Measurements from ENCODE around the gene SGTA.
"Not testable (repeated sequence)": the region's sequence is repeated elsewhere in the genome, so short reads cannot be mapped to it uniquely, and the experiment has no call there.

Gene SGTA, protein sequence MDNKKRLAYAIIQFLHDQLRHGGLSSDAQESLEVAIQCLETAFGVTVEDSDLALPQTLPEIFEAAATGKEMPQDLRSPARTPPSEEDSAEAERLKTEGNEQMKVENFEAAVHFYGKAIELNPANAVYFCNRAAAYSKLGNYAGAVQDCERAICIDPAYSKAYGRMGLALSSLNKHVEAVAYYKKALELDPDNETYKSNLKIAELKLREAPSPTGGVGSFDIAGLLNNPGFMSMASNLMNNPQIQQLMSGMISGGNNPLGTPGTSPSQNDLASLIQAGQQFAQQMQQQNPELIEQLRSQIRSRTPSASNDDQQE

GRCh38 chr19:2782936-2783780 is at the start of gene SGTA:
Gene SGTA (minus strand): TSS chr19:2783273. CDS start chr19:2769068, 14,205 bp downstream.
- H3K36me3 ChIP-seq (ENCODE audit: control insufficient read depth in 2 of 2, insufficient read depth in 2 of 2, low read length in 2 of 2) = no peaks in the 10 kb centered on the region
- peak within 1 kb of the TSS; percentile 72 to 89 for H3K4me3 ChIP-seq (ENCODE audit: low read length in 2 of 2)
- H3K27me3 ChIP-seq (ENCODE audit: control insufficient read depth in 2 of 2, insufficient read depth in 2 of 2, low read length in 2 of 2) = no peaks in the 10 kb centered on the region
- H3K9me3 ChIP-seq (ENCODE audit: control insufficient read depth in 2 of 2, low read length in 2 of 2) = no peaks in the 10 kb centered on the region
- H3K4me1 ChIP-seq (ENCODE audit: control insufficient read depth in 2 of 2, insufficient read depth in 2 of 2, low read length in 2 of 2) = peaks cover 23 to 35% of the 10 kb centered on the region in 2 donors
- H3K27ac ChIP-seq (ENCODE audit: low read depth in 2 of 2, low read length in 2 of 2) = peak within 1 kb of the TSS; percentile 85 to 87
- peak within 1 kb of the TSS; percentile 99 for H3K9ac ChIP-seq (ENCODE audit: low read depth in 1 of 2, low read length in 2 of 2)

DNA sequence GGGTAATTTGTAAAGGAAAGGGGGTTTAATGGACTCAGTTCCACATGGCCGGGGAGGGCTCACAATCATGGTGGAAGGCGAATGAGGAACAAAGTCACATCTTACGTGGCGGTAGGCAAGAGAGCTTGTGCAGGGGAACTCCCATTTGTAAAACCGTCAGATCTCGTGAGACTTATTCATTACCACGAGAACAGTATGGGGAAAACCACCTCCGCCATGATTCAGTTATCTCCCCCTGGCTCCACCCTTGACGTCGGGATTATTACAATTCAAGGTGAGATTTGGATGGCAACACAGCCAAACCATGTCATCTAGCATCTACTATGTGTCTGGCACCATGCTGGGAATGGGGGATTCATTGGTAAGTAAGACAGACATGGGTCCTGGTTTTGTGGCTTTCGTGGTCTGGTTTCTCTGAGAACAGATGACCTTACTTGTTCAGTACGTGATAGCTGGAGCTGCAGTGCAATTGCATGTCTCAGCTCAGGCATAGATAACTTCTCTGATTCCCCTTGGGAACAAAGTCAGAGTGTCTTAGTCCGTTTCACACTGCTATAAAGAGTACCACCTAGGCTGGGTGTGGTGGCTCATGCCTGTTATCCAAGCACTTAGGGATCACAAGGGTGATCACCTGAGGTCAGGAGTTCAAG is 44.9 kb upstream of the SGTA start:
- Histone ChIP-seq H3K4me1 (ENCODE audit: control insufficient read depth in 2 of 2, insufficient read depth in 2 of 2, low read length in 2 of 2) (no peaks in the 10 kb centered on the region), H3K4me3 (ENCODE audit: low read length in 2 of 2) (no peak overlapping the region), H3K27me3 (ENCODE audit: control insufficient read depth in 2 of 2, insufficient read depth in 2 of 2, low read length in 2 of 2) (no peaks in the 10 kb centered on the region), H3K9me3 (ENCODE audit: control insufficient read depth in 2 of 2, low read length in 2 of 2) (peaks cover 0 to 11% of the 10 kb centered on the region in 2 donors), H3K27ac (ENCODE audit: low read depth in 2 of 2, low read length in 2 of 2) (no peak overlapping the region), H3K9ac (ENCODE audit: low read depth in 1 of 2, low read length in 2 of 2) (no peak overlapping the region), H3K36me3 (ENCODE audit: control insufficient read depth in 2 of 2, insufficient read depth in 2 of 2, low read length in 2 of 2) (peaks cover 11 to 19% of the 10 kb centered on the region in 2 donors)

DNA sequence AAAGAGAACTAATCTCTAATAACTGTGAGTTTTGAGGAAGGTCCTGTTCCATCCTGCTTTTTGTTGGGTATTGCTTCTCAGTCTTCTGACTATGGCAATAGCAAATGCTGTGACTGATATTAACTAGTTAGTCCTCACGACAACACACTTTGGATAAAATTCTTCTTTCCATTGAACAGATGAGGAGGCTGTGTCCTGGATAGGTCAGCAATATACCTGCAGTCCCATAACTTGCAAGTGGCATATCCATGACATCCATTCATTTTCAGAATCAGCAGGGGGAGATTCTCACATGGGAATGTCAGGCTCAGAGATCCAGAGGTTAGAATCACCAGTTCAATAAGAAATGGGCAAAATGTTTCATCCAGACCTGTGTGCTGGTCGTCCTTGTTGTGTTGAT is 43.9 kb upstream of the SGTA start:
- no peak overlapping the region for H3K4me3 ChIP-seq (ENCODE audit: low read length in 2 of 2)
- no peaks in the 10 kb centered on the region for H3K4me1 ChIP-seq (ENCODE audit: control insufficient read depth in 2 of 2, insufficient read depth in 2 of 2, low read length in 2 of 2)
- H3K27ac ChIP-seq (ENCODE audit: low read depth in 2 of 2, low read length in 2 of 2) = no peak overlapping the region
- peaks cover 0 to 6% of the 10 kb centered on the region in 2 donors for H3K9me3 ChIP-seq (ENCODE audit: control insufficient read depth in 2 of 2, low read length in 2 of 2)
- H3K9ac ChIP-seq (ENCODE audit: low read depth in 1 of 2, low read length in 2 of 2) = no peak overlapping the region
- H3K36me3 ChIP-seq (ENCODE audit: control insufficient read depth in 2 of 2, insufficient read depth in 2 of 2, low read length in 2 of 2) = peaks cover 4 to 10% of the 10 kb centered on the region in 2 donors
- no peaks in the 10 kb centered on the region for H3K27me3 ChIP-seq (ENCODE audit: control insufficient read depth in 2 of 2, insufficient read depth in 2 of 2, low read length in 2 of 2)

- no peak overlapping the region for H3K4me3 ChIP-seq (ENCODE audit: low read length in 2 of 2)
- peaks cover 4 to 10% of the 10 kb centered on the region in 2 donors for H3K36me3 ChIP-seq (ENCODE audit: control insufficient read depth in 2 of 2, insufficient read depth in 2 of 2, low read length in 2 of 2)
- peaks cover 3 to 5% of the 10 kb centered on the region in 2 donors for H3K4me1 ChIP-seq (ENCODE audit: control insufficient read depth in 2 of 2, insufficient read depth in 2 of 2, low read length in 2 of 2)
- no peaks in the 10 kb centered on the region for H3K27me3 ChIP-seq (ENCODE audit: control insufficient read depth in 2 of 2, insufficient read depth in 2 of 2, low read length in 2 of 2)
- H3K9ac ChIP-seq (ENCODE audit: low read depth in 1 of 2, low read length in 2 of 2) = no peak overlapping the region
- peaks cover 0 to 4% of the 10 kb centered on the region in 2 donors for H3K9me3 ChIP-seq (ENCODE audit: control insufficient read depth in 2 of 2, low read length in 2 of 2)
- no peak overlapping the region for H3K27ac ChIP-seq (ENCODE audit: low read depth in 2 of 2, low read length in 2 of 2)
Observed at GRCh38 chr19:2824129-2824528, 41.1 kb upstream of the SGTA start.

DNA sequence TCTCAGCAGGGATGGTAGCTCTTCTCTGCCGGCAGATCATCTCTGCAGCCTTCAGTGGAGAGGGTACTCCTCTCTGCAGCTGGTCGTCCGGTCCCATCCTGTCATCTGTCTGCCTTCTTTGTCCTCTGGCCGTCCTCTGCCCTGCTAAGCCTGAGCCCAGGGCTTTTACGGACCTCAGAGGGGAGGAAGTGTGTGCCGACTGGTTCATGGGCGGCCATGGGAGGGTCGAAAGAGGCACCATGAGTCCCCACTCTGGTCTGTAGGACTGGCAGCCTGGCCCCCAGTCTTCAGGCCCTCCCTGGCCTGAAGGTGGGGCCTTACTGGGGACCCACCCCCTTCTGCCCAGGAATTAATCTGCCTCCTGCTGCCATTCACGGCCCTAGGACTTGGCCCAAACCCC is 40.6 kb upstream of the SGTA start:
- H3K36me3 ChIP-seq (ENCODE audit: control insufficient read depth in 2 of 2, insufficient read depth in 2 of 2, low read length in 2 of 2) = peaks cover 4 to 10% of the 10 kb centered on the region in 2 donors
- H3K4me1 ChIP-seq (ENCODE audit: control insufficient read depth in 2 of 2, insufficient read depth in 2 of 2, low read length in 2 of 2) = peaks cover 3 to 5% of the 10 kb centered on the region in 2 donors
- no peak overlapping the region for H3K9ac ChIP-seq (ENCODE audit: low read depth in 1 of 2, low read length in 2 of 2)
- no peak overlapping the region for H3K4me3 ChIP-seq (ENCODE audit: low read length in 2 of 2)
- no peak overlapping the region for H3K27ac ChIP-seq (ENCODE audit: low read depth in 2 of 2, low read length in 2 of 2)
- H3K27me3 ChIP-seq (ENCODE audit: control insufficient read depth in 2 of 2, insufficient read depth in 2 of 2, low read length in 2 of 2) = no peaks in the 10 kb centered on the region
- peaks cover 0 to 4% of the 10 kb centered on the region in 2 donors for H3K9me3 ChIP-seq (ENCODE audit: control insufficient read depth in 2 of 2, low read length in 2 of 2)

DNA sequence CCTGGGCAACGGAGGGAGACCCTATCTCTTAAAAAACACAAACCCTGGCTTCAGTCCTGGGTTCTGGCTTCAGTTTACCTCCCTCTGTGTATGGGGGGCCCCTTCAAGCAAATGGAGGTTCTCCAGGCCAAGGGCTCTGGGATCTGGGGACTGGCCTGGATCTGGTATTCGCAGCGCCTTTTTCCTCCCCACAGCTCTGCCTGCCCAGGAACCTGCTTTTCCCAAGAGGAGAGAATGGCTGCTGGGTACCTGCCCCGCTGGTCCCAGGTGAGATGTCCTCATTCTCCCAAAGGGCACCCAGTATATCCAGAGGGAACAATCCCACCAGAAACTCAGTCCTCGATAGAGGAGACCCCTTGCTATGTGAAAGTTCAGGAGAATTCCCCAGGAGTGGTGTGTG is 39.8 kb upstream of the SGTA start:
- Histone ChIP-seq H3K9me3 (ENCODE audit: control insufficient read depth in 2 of 2, low read length in 2 of 2) (no peaks in the 10 kb centered on the region), H3K9ac (ENCODE audit: low read depth in 1 of 2, low read length in 2 of 2) (no peak overlapping the region), H3K4me1 (ENCODE audit: control insufficient read depth in 2 of 2, insufficient read depth in 2 of 2, low read length in 2 of 2) (peaks cover 3 to 5% of the 10 kb centered on the region in 2 donors), H3K27ac (ENCODE audit: low read depth in 2 of 2, low read length in 2 of 2) (no peak overlapping the region), H3K27me3 (ENCODE audit: control insufficient read depth in 2 of 2, insufficient read depth in 2 of 2, low read length in 2 of 2) (no peaks in the 10 kb centered on the region), H3K4me3 (ENCODE audit: low read length in 2 of 2) (no peak overlapping the region), H3K36me3 (ENCODE audit: control insufficient read depth in 2 of 2, insufficient read depth in 2 of 2, low read length in 2 of 2) (peaks cover under 1 to 6% of the 10 kb centered on the region in 2 donors)

- H3K4me1 ChIP-seq (ENCODE audit: control insufficient read depth in 2 of 2, insufficient read depth in 2 of 2, low read length in 2 of 2) = peaks cover 3 to 5% of the 10 kb centered on the region in 2 donors
- no peaks in the 10 kb centered on the region for H3K9me3 ChIP-seq (ENCODE audit: control insufficient read depth in 2 of 2, low read length in 2 of 2)
- H3K27ac ChIP-seq (ENCODE audit: low read depth in 2 of 2, low read length in 2 of 2) = no peak overlapping the region
- no peaks in the 10 kb centered on the region for H3K27me3 ChIP-seq (ENCODE audit: control insufficient read depth in 2 of 2, insufficient read depth in 2 of 2, low read length in 2 of 2)
- peak overlapping the region; percentile 66 to 82 for H3K9ac ChIP-seq (ENCODE audit: low read depth in 1 of 2, low read length in 2 of 2)
- H3K36me3 ChIP-seq (ENCODE audit: control insufficient read depth in 2 of 2, insufficient read depth in 2 of 2, low read length in 2 of 2) = no peaks in the 10 kb centered on the region
- peak overlapping the region; percentile 76 to 81 for H3K4me3 ChIP-seq (ENCODE audit: low read length in 2 of 2)
Observed at GRCh38 chr19:2820112-2820702, 37.1 kb upstream of the SGTA start.

GRCh38 chr19:2819540-2820111 is 36.6 kb upstream of the SGTA start, which contains the start of gene ZNF554:
Gene ZNF554 (plus strand): TSS chr19:2819868. CDS start chr19:2820072, 204 bp downstream.
- H3K9ac ChIP-seq (ENCODE audit: low read depth in 1 of 2, low read length in 2 of 2) = peak within 1 kb of the TSS; percentile 66 to 82
- H3K9me3 ChIP-seq (ENCODE audit: control insufficient read depth in 2 of 2, low read length in 2 of 2) = no peaks in the 10 kb centered on the region
- no peak within 1 kb of the TSS for H3K27ac ChIP-seq (ENCODE audit: low read depth in 2 of 2, low read length in 2 of 2)
- H3K36me3 ChIP-seq (ENCODE audit: control insufficient read depth in 2 of 2, insufficient read depth in 2 of 2, low read length in 2 of 2) = no peaks in the 10 kb centered on the region
- H3K4me3 ChIP-seq (ENCODE audit: low read length in 2 of 2) = peak within 1 kb of the TSS; percentile 76 to 81
- peaks cover 3 to 5% of the 10 kb centered on the region in 2 donors for H3K4me1 ChIP-seq (ENCODE audit: control insufficient read depth in 2 of 2, insufficient read depth in 2 of 2, low read length in 2 of 2)
- H3K27me3 ChIP-seq (ENCODE audit: control insufficient read depth in 2 of 2, insufficient read depth in 2 of 2, low read length in 2 of 2) = no peaks in the 10 kb centered on the region

- not testable (repeated sequence) for H3K27me3 ChIP-seq (ENCODE audit: control insufficient read depth in 2 of 2, insufficient read depth in 2 of 2, low read length in 2 of 2); H3K9ac ChIP-seq (ENCODE audit: low read depth in 1 of 2, low read length in 2 of 2); H3K4me3 ChIP-seq (ENCODE audit: low read length in 2 of 2); H3K9me3 ChIP-seq (ENCODE audit: control insufficient read depth in 2 of 2, low read length in 2 of 2); H3K27ac ChIP-seq (ENCODE audit: low read depth in 2 of 2, low read length in 2 of 2); H3K36me3 ChIP-seq (ENCODE audit: control insufficient read depth in 2 of 2, insufficient read depth in 2 of 2, low read length in 2 of 2)
- peaks cover 6 to 11% of the 10 kb centered on the region in 2 donors for H3K4me1 ChIP-seq (ENCODE audit: control insufficient read depth in 2 of 2, insufficient read depth in 2 of 2, low read length in 2 of 2)
Observed at GRCh38 chr19:2817237-2817829, 34.3 kb upstream of the SGTA start.

All from mucosa of rectum (tissue), 2 donors.